Fibroblast of lung (primary cell): ENCODE data around the gene SPTBN2. TPM values are rescaled to one million over a fixed set of nuclear protein-coding genes. Genes with fewer than 3 reads are reported as not detected.

Experiments used
- DNase-seq, 2 donors: peaks; one replicate each; pipeline versions ENCODE4 v3.0.0 to v3.0.0-alpha.2; 2010; ENCODE audit warnings: low read depth in 2 of 2
- H2AFZ ChIP-seq: 2 replicates; pipeline ENCODE4 v1.5.1; 2012; ENCODE audit warnings: low read length, control low read depth, inconsistent platforms
- H3K27ac ChIP-seq: 2 replicates; pipeline ENCODE4 v1.5.1; 2011; ENCODE audit warnings: low read length, control low read depth; ENCODE audit not compliant: insufficient read depth
- H3K27me3 ChIP-seq: 2 replicates; pipeline ENCODE4 v1.5.1; 2011; ENCODE audit warnings: mild to moderate bottlenecking, low read length; ENCODE audit not compliant: control insufficient read depth, insufficient read depth
- H3K36me3 ChIP-seq: 2 replicates; pipeline ENCODE4 v1.5.1; 2011; ENCODE audit warnings: low read length; ENCODE audit not compliant: control insufficient read depth, insufficient read depth
- H3K4me1 ChIP-seq: 2 replicates; pipeline ENCODE4 v1.5.1; 2011; ENCODE audit warnings: low read length; ENCODE audit not compliant: control insufficient read depth, insufficient read depth; ENCODE audit errors: extremely low read depth
- H3K4me2 ChIP-seq: 2 replicates; pipeline ENCODE4 v1.5.1; 2011; ENCODE audit warnings: low read length, control low read depth; ENCODE audit not compliant: insufficient read depth; ENCODE audit errors: extremely low read depth
- H3K4me3 ChIP-seq, 4 experiments: fragments of 200-600 bp in 1 of 4; sonication (generic) in 1 of 4; replicated peaks in 1 of 4; 2 replicates each; pipeline ENCODE4 v1.5.1; 2011 to 2016; ENCODE audit warnings: low read length in 4 of 4, low read depth in 3 of 4, mild to moderate bottlenecking in 3 of 4, control low read depth in 2 of 4, inconsistent platforms in 1 of 4, mixed read lengths in 1 of 4; ENCODE audit not compliant: insufficient read depth in 1 of 4; ENCODE audit errors: control extremely low read depth in 1 of 4
- H3K79me2 ChIP-seq: 2 replicates; pipeline ENCODE4 v1.5.1; 2012; ENCODE audit warnings: mild to moderate bottlenecking, low read length, inconsistent platforms; ENCODE audit not compliant: control insufficient read depth, insufficient read depth
- H3K9ac ChIP-seq: 2 replicates; pipeline ENCODE4 v1.5.1; 2011; ENCODE audit warnings: mild to moderate bottlenecking, low read length, control low read depth; ENCODE audit not compliant: insufficient read depth
- H3K9me3 ChIP-seq: 2 replicates; pipeline ENCODE4 v1.5.1; 2012; ENCODE audit warnings: low read depth, low read length; ENCODE audit not compliant: control insufficient read depth, insufficient read depth
- H4K20me1 ChIP-seq: 2 replicates; pipeline ENCODE4 v1.5.1; 2011; ENCODE audit warnings: low read length; ENCODE audit not compliant: control insufficient read depth, insufficient read depth; ENCODE audit errors: extremely low read depth
- EZH2 ChIP-seq: IDR thresholded peaks from 2 replicates; pipeline ENCODE4 v1.5.1; 2012; ENCODE audit warnings: low read length, control low read depth, mild to moderate bottlenecking; ENCODE audit errors: missing control alignments
- polyA plus RNA-seq, 2 donors: library from polyadenylated mRNA; depleted of rRNA in 1 of 2; stranded (reverse) in 1 of 2; unstranded in 1 of 2; fragments of >200 nt; gene quantifications; 2 replicates each; pipeline ENCODE4 v1.2.1, GENCODE V29; 2011 to 2012; ENCODE audit warnings: missing spikeins in 1 of 2
- total RNA-seq: library from RNA; depleted of rRNA; stranded (reverse); fragments of >200 nt; gene quantifications from 2 replicates; pipeline ENCODE4 v1.2.1, GENCODE V29; 2014
- TF ChIP-seq, protein P1 (sequence below), 2 donors: IDR thresholded peaks in 1 of 2; conservative IDR thresholded peaks in 1 of 2; 1 replicate in 1 of 2; 2 replicates in 1 of 2; pipeline ENCODE4 v1.5.1; 2011 to 2012; ENCODE audit warnings: low read length in 2 of 2, control low read depth in 1 of 2, inconsistent platforms in 1 of 2, low read depth in 1 of 2, mild to moderate bottlenecking in 1 of 2

Gene SPTBN2
- total and polyA plus RNA-seq, 2 donors (not counting 1 experiment from before 2014, with no cell fraction given), result 0.09 to 0.99 TPM

DNA sequence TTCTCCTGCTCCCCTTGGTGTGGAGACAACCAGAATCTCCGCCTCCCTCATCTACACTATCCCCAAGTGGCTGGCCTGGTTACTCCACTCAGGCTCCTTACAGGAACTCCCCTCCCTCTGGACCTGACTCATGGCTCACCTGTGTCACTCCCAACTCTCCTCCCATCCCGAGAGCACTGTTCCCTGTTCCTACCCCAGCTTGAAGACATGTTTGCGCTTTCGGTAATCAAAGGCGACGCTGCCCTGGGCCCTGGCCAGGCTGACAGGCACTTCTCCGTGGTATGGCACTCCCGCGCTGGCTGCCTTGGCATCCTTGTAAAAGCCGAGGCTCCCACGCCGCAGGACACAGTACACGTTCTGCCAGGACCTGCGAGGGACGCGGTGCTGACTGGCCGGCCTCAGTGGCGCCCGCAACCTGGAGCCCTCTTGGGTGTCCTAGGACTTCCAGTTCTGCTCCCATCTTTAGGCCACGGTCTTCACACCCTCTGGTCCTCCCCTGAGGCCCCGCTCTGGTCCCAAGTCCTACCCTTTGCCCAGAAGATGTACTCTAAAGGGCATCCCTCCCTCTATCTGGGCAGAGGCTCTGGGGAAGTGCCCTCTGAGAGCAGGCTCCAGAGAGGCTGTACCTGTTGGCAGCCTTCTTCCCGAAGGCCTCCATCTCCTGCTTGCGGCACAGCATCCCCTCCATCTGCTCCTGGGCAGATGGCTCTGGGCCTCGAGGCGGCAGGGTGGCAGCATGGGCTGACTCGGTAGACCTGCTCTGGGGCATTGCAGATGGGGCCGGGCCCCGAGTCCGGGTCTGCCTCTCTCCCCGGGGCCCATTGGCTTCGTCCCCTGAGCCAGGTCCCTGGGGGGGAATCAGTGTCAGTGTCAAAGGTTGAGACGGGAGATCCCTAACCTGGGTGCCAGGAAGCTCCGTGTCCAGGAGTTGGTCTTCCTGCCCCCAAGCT lies 41.9 kb downstream of the SPTBN2 start:
- Histone ChIP-seq H2AFZ (no peak overlapping the region), H4K20me1 (no peaks in the 10 kb centered on the region), H3K9ac (no peak overlapping the region), H3K4me2 (no peak overlapping the region), H3K4me1 (no peaks in the 10 kb centered on the region), H3K79me2 (no peaks in the 10 kb centered on the region), H3K27ac (no peak overlapping the region), H3K4me3 (no peak overlapping the region), H3K27me3 (no peaks in the 10 kb centered on the region), H3K9me3 (no peaks in the 10 kb centered on the region), H3K36me3 (no peaks in the 10 kb centered on the region)
- DNase-seq, result no peak
- TF ChIP-seq, protein P1, sequence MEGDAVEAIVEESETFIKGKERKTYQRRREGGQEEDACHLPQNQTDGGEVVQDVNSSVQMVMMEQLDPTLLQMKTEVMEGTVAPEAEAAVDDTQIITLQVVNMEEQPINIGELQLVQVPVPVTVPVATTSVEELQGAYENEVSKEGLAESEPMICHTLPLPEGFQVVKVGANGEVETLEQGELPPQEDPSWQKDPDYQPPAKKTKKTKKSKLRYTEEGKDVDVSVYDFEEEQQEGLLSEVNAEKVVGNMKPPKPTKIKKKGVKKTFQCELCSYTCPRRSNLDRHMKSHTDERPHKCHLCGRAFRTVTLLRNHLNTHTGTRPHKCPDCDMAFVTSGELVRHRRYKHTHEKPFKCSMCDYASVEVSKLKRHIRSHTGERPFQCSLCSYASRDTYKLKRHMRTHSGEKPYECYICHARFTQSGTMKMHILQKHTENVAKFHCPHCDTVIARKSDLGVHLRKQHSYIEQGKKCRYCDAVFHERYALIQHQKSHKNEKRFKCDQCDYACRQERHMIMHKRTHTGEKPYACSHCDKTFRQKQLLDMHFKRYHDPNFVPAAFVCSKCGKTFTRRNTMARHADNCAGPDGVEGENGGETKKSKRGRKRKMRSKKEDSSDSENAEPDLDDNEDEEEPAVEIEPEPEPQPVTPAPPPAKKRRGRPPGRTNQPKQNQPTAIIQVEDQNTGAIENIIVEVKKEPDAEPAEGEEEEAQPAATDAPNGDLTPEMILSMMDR (conservative IDR thresholded peaks at IDR 0.05 in 1 of 2, IDR thresholded peaks at IDR 0.05 in 1 of 2; ENCODE audit: low read depth in 1 of 2, low read length in 2 of 2), result no peak
- TF ChIP-seq EZH2, result no peak

DNA sequence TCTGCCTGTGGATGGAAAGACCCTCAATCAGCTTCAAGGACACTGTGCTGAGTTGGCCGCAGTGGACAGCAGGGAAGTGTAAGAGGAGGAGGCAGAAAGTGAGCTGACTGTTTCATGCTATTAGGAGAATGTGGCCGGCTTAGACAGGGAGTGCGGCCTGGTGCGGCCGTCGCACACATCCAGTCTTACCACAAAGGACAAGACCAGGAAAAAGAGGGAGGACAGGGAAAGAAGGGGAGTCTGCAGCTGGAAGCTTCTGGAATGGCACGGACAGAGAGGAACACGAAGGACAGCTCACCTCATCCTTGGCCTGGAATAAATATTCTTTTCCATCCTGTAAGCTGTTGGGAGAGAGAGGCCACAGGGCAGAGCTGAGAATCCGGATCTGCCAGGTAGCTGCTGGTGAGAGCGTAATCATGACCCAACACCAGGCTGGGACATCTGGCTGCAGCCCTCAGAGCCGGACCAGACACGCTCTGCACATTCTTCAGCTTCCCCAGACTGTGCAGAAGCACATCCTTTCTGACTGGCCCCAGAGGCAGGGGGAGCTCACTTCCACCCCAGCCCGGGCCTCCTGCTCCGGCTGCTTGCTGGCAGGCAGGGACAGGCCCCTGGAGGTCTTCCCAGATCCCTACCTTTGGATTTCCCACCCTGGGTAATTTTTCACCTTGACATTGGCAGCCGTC lies 42.8 kb downstream of the SPTBN2 start:
- H3K79me2 ChIP-seq, result no peaks in the 10 kb centered on the region
- no peak overlapping the region for H2AFZ ChIP-seq
- TF ChIP-seq, protein P1 (conservative IDR thresholded peaks at IDR 0.05 in 1 of 2, IDR thresholded peaks at IDR 0.05 in 1 of 2; ENCODE audit: low read depth in 1 of 2, low read length in 2 of 2), result no peak
- TF ChIP-seq EZH2, result no peak
- no peak overlapping the region for H3K4me2 ChIP-seq
- H3K9ac ChIP-seq, result no peak overlapping the region
- no peak overlapping the region for H3K27ac ChIP-seq
- no peaks in the 10 kb centered on the region for H3K27me3 ChIP-seq
- no peaks in the 10 kb centered on the region for H3K36me3 ChIP-seq
- H3K4me3 ChIP-seq, result no peak overlapping the region
- H3K4me1 ChIP-seq, result no peaks in the 10 kb centered on the region
- H4K20me1 ChIP-seq, result no peaks in the 10 kb centered on the region
- DNase-seq, result no peak
- H3K9me3 ChIP-seq, result no peaks in the 10 kb centered on the region
